Measurements from ENCODE around the gene P2RY2. TPM values are rescaled to one million over a fixed set of nuclear protein-coding genes. Genes with fewer than 3 reads are reported as not detected.

The P2RY2 gene
- total and polyA plus RNA-seq, 2 of the 8 experiments (the other 6 are each of a cell fraction or from before 2014, with no cell fraction given), result 1.0 to 1.5 TPM

GRCh38 chr11:73191151-73191550, 26.9 kb upstream of the P2RY2 start (continued):
- TF ChIP-seq, protein P1, sequence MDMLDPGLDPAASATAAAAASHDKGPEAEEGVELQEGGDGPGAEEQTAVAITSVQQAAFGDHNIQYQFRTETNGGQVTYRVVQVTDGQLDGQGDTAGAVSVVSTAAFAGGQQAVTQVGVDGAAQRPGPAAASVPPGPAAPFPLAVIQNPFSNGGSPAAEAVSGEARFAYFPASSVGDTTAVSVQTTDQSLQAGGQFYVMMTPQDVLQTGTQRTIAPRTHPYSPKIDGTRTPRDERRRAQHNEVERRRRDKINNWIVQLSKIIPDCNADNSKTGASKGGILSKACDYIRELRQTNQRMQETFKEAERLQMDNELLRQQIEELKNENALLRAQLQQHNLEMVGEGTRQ (IDR thresholded peaks at IDR 0.05; ENCODE audit: low read length), result no peak
- TF ChIP-seq GABPA (IDR thresholded peaks at IDR 0.05; ENCODE audit: borderline replicate concordance, insufficient read depth, low read length) (no peak), GTF2F1 (IDR thresholded peaks at IDR 0.05; ENCODE audit: borderline replicate concordance, low read depth, low read length) (no peak)
